Raji (cell line): ENCODE data around the gene FASN.

Experiments used
- POLR2A ChIP-seq: IDR thresholded peaks from 2 replicates; pipeline ENCODE4 v1.6.1; 2011; ENCODE audit warnings: low read depth, low read length, control low read depth; ENCODE audit not compliant: insufficient read depth

FASN gene

GRCh38 chr17:82120148-82120547 lies 22.1 kb upstream of the FASN start:
- TF ChIP-seq POLR2A = no peak

DNA sequence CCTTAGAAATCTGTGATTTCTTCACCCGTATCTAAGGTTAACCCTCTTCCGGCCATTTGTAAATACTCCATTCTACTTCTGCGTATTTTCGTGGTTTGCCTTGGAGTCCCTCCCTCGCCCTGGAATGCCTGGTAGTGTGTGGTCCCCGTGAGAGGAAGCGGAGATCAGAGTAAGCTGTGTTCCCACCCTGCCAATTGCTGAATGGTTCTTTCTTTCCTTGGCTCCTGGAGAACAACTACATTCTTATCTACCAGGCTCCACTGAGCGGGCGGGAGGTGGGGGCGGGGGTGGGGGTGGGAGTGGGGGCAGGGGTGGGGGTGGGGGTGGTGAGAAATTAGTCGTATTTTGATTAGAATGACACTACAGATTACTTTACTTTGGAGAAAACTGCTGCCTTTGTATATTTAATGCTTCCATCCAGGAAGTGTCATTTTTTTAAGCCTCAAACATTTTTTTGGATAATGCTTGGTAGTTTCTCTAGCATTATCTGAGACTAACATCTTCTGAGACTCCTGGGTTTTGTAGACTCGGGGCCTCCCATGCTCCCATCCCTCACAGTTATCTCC lies 20.9 kb upstream of the FASN start:
- no peak for TF ChIP-seq POLR2A

GRCh38 chr17:82118168-82118814 lies 20.3 kb upstream of the FASN start:
- TF ChIP-seq POLR2A = no peak

DNA sequence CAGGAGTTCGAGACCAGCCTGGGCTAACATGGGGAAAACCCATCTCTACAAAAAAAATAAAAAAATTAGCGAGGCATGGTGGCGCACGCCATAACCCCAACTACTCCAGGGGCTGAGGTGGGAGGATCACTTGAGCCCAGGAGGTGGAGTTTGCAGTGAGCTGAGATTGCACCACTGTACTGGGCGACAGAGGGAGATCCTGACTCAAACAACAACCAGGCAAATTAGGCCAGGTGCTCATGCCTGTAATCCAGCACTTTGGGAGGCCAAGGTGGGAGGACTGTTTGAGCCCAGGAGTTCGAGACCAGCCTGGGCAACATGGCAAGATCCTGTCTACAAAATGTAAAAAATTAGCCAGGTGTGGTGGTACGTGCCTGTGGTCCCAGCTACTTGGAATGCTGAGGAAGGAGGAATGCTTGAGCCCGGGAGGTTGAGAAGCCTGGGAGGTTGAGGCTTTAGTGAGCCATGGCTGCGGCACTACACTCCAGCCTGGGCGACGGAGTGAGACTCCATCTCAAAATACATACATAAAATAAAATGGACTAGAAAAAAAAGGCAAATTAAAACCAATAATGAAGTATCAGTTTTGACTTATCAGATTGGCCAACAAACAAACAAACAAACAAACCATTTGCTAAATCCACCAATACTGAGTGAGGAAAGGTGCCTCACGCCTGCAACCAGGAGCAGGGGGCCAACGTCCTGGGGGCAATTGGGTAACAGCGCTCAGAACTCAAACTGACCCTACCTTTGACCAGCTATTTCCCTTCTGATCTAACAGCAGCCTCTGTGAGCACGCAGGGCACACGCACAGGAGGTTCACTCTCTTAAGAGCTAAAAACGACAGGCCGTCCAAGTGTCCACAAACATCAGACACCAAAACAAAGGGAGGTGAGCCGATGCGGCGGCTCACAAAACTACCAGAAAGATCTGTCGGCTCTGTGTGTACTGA lies 19.4 kb upstream of the FASN start:
- no peak for TF ChIP-seq POLR2A

DNA sequence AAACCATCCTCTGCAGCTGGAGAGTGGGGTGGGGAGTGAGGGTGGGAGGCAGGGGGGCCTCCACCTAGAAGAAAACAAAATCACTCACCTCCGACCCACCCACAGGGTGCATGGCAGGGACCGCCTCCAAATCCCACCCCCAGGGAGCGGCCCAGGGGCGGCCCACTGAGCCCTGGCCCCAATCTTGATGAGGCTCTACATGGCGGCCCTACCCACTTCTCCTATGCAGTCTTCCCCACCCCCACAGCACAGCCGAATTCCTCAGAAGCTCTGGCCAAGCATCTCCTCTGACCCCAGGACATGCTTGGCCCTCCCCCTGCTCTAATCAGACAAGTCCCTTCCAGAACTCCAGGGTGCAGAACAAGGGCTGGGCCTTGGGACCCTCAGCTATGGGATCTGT lies 18.2 kb upstream of the FASN start:
- TF ChIP-seq POLR2A = no peak

- no peak for TF ChIP-seq POLR2A
These were observed 16.8 kb upstream of the FASN start for GRCh38 chr17:82114872-82115271.

- TF ChIP-seq POLR2A = no peak
These were observed 16.4 kb upstream of the FASN start for GRCh38 chr17:82114447-82114846.

DNA sequence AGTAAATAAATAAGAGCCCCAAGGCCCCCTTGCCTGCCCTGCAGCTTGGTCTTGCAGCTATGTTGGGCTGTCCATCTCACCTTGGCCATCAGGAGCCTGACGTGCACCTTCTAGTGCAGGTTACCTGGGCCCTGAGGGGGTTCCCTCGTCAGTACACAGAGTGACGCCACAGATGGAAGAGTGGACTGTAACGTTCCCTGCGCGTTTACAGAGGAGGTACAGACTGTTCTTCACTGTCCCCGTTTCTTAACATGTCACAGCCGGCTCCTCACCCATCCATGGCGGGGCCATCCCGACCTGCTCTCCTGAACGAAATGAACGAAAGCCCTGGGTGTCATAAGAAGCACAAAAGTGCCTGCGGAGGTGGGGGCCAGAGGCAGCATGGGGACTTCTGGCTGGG lies 15.9 kb upstream of the FASN start:
- TF ChIP-seq POLR2A = no peak

GRCh38 chr17:82113422-82113821 lies 15.4 kb upstream of the FASN start:
- TF ChIP-seq POLR2A = no peak

- no peak for TF ChIP-seq POLR2A
These were observed 14.9 kb upstream of the FASN start for GRCh38 chr17:82112914-82113311.

DNA sequence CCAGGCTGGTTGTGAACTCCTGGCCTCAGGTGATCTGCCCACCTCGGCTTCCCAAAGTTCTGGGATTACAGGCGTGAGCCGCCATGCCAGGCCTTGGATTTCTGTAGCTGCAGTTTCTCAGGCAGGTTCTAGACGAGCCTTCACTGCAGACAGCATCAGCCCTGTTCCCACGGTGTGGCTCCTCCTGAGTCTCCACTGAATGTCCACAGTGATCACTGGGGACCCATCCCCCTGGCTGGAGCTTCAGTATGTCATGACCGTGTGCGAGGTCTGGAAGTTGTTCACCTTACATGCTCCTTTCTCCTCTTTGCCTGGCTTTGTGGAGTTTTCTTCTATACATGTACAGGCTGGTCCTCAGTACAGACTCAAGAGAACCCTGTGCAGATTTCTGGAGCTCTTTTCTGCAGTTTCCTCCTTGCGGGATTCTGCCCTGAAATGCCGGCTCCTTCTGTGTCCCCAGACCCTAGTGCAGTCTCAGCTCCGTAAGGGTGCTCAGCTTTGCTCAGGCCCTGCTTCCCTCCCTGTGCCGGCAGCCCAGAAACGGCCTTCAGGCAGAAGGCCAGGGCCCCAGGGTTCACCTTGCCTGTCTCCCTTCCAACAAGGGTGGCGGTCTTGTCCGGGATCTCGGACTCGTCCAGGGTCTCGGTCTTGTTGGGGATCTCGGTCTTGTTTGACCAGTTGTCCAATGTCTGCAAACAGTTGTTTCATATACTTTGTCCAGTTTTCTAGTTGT lies 14.3 kb upstream of the FASN start:
- no peak for TF ChIP-seq POLR2A

GRCh38 chr17:82110298-82110697 lies 12.3 kb upstream of the FASN start:
- TF ChIP-seq POLR2A = no peak

DNA sequence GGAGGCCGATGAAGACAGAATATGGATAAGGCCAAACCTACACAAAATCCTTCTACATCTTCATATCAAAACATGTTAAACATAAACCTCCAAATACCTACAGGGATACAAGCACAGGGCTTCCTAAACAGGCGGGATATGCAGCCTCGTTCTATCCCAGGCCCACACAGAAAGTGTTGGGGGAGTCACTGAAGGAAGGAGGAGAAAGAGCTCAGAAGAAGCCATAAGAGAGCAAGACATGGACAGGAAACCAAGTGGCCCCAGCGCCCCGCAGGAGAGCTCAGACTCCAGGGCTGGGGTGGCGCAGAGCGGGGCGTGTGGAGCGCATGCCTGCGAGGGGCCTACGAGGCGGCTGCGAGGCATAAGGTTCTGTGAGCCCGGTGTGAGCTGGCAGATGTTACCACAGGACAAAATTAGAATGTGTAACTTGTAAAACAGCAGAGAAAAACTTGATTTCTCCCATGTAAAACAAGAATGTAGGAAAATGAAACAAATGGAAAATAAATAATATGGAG lies 11.0 kb upstream of the FASN start:
- TF ChIP-seq POLR2A = no peak

GRCh38 chr17:82108496-82108945 lies 10.5 kb upstream of the FASN start:
- no peak for TF ChIP-seq POLR2A

DNA sequence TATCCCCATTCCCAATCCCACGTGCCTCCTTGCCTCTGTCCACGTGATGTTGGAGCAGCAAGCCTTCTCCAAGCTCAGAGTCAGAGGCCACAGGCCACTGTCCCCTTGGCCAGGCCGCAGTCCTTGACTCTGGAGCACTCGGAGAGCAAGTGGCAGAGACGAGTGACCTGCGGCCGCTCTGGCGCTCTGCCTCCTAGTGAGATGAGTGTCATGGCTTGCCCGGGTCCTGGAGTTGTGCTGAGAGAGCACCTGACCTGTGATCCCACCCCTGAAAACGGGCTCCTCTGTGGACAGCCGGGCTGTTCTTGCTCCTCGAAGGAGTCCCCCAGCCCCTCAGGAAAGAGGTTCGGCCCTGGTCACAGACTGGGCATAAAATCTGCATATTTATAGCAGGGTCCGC lies 10.0 kb upstream of the FASN start:
- TF ChIP-seq POLR2A = no peak

DNA sequence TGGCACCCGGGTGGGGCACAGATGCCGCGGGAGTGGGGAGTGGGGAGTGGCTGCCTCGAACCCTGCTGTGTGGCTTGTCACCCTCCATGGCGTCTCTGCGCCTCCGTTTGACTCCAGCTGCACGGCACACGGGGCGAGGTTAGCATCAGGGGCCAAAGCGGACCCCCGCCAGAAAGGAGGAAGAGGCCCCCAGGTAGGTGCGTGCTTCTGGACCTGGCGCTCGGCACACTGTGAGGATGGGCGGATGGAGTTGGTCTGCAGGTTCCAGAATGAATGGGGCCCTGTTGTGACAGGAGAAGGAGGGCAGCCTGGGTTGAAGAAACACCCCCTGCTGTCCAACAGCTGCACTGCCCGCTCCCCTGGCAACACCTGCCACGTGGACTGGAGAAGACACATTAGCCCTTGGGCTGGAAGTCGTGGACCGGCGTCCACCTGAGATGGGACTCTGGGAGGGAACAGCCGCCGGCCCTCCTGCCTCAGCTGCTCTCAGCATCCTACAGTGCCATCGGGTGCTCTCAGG lies 9.4 kb upstream of the FASN start:
- TF ChIP-seq POLR2A = no peak; the same call in none of the 2 replicates
